SJCRH30 (cell line): ENCODE data around the gene FGGY. TPM values are rescaled to one million over a fixed set of nuclear protein-coding genes. Genes with fewer than 3 reads are reported as not detected.
"Not testable (repeated sequence)": the region's sequence is repeated elsewhere in the genome, so short reads cannot be mapped to it uniquely, and the experiment has no call there.

ENCODE experiments used
- DNase-seq, 2 experiments: peaks; one replicate each; pipeline ENCODE4 v3.0.0-alpha.2; 2015 to 2020
- H3K27ac ChIP-seq: fragments of 250-450 bp; sonication (Bioruptor Pico); 2 replicates; pipeline ENCODE4 v1.5.1; 2020; ENCODE audit warnings: mild to moderate bottlenecking, moderate library complexity
- H3K27me3 ChIP-seq: fragments of 250-450 bp; sonication (Bioruptor Pico); 2 replicates; pipeline ENCODE4 v1.5.1; 2020; ENCODE audit warnings: mild to moderate bottlenecking, moderate library complexity
- H3K36me3 ChIP-seq: fragments of 250-450 bp; sonication (Bioruptor Pico); 2 replicates; pipeline ENCODE4 v1.5.1; 2020; ENCODE audit warnings: mild to moderate bottlenecking, moderate library complexity
- H3K4me1 ChIP-seq: fragments of 250-450 bp; sonication (Bioruptor Pico); 2 replicates; pipeline ENCODE4 v1.5.1; 2020; ENCODE audit warnings: mild to moderate bottlenecking, moderate library complexity
- H3K4me3 ChIP-seq: fragments of 250-450 bp; sonication (Bioruptor Pico); 2 replicates; pipeline ENCODE4 v1.5.1; 2020; ENCODE audit warnings: mild to moderate bottlenecking, moderate library complexity
- H3K9me3 ChIP-seq: fragments of 250-450 bp; sonication (Bioruptor Pico); replicated peaks from 2 replicates; pipeline ENCODE4 v1.5.1; 2020; ENCODE audit warnings: mild to moderate bottlenecking, moderate library complexity
- total RNA-seq: library from RNA; depleted of rRNA; stranded (reverse); fragments of >200 nt; shearing (Covaris generic); gene quantifications from 2 replicates; pipeline ENCODE4 v1.2.3, GENCODE V29; 2014

The FGGY gene
- total RNA-seq, 1 experiment from 2014 or later: 31.8 TPM

DNA sequence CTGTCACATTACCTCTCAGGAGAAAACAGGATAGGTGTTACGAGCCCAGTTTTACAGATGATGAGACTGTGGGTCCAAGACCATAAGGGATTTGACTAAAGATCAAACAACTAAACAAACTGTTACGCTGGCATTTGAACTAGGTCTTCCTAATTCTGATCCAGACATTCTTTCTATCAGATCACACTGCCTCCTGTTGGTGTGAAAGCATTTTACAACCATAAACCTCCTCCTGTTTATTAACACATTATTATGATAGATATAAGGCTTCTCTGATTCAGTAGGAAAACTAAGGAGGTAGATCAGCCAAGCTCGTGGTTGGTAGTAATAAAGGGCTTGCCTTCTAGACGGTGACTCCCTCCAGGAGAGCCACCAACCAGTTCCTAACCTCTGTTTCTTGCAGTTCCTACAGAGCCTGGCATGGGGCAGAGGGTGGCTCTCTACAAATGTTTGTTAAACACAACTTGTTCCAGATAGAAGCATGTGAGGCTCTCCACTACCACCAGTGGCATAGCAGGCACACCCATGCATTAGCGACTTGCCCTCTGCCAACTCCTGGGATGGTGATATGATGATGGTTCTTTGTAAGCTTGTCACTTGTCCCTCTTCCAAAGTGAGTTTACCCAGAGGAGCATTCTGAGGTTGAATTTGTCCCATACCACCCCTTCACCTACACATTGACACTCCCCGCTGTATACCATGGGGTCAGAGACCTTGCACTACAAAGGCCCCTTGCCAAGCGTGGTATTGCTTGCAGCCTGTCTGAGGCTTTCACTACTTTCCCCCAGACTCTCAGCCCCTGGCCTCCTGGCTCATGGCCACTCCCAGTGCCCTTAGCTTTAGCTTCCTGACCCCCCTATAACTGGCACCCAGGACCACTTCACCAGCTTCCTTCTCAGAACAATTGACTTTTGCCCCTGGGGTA, 421.4 kb downstream of the FGGY start:
- peaks cover 3% of the 10 kb centered on the region; the same call in 1 of the 2 replicates for H3K9me3 ChIP-seq
- H3K36me3 ChIP-seq: no peaks in the 10 kb centered on the region
- peak overlapping the region; percentile 38 for H3K27ac ChIP-seq
- peaks cover 50% of the 10 kb centered on the region for H3K4me1 ChIP-seq
- no peak overlapping the region for H3K4me3 ChIP-seq
- peak in 1 of 2 experiments; percentile 54 for DNase-seq
- H3K27me3 ChIP-seq: no peaks in the 10 kb centered on the region

DNA sequence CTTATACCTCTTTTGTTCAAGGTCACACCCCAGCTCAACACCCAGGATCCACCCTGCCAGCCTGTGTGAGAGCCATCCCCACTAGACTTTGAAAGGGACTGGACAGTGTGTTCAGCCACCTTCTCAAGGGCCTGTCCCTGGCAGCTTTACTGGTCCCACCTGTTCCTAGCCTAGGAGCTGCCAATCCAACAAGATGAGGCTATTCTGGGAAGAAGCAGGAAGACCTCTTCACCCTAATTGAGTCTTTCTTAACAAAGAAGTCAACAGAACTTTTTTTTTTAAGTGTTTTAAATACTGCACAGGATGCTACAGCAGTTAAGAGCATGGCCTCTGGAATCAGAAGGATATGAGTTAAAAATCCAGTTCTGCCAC, 422.1 kb downstream of the FGGY start:
- Histone ChIP-seq H3K36me3 (no peaks in the 10 kb centered on the region), H3K27me3 (no peaks in the 10 kb centered on the region), H3K27ac (peak overlapping the region; percentile 38), H3K4me3 (no peak overlapping the region), H3K9me3 (peaks cover 3% of the 10 kb centered on the region; the same call in 1 of the 2 replicates), H3K4me1 (peaks cover 43% of the 10 kb centered on the region)
- DNase-seq: peak; percentile 73 to 88

DNA sequence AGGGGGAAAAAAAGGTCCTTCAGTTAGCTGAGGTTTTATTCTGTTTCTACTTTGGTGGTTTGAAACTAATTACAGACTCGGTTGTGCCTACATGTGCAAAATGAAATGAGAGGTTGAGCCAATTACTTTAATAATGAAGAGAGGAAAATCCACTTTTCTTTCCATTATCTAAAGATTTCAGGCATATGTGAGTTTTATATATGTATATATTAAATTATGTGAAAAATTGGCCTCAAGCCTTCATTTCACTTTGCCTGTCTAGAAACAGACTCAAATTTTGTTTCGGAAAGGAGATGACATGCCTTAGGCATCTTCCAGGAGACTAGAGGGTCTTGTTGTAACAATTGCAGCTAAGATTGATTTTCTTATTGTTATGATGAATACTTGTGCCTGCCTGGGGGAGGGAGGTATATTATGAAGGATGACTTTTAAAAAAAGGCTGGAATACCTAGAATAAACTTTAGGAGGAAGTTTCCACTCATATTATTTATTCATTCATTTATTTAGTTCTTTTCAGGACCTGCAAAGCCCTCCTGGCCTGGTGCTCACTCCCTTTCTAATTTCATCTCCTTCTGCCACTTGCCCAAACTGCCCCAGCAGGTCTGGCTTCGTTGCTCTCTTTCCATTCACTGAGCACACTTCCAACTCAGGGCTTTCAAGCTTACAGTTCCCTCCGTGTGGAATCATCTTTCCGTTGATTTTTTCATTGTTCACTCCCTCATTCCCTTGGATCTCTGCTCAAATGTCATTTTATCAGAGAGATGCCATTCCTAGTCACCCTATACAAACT, 423.6 kb downstream of the FGGY start:
- no peak overlapping the region for H3K27ac ChIP-seq
- peaks cover 28% of the 10 kb centered on the region for H3K4me1 ChIP-seq
- no peak for DNase-seq
- no peak overlapping the region for H3K4me3 ChIP-seq
- H3K27me3 ChIP-seq: no peaks in the 10 kb centered on the region
- H3K36me3 ChIP-seq: no peaks in the 10 kb centered on the region
- H3K9me3 ChIP-seq: peaks cover 3% of the 10 kb centered on the region; the same call in 1 of the 2 replicates

DNA sequence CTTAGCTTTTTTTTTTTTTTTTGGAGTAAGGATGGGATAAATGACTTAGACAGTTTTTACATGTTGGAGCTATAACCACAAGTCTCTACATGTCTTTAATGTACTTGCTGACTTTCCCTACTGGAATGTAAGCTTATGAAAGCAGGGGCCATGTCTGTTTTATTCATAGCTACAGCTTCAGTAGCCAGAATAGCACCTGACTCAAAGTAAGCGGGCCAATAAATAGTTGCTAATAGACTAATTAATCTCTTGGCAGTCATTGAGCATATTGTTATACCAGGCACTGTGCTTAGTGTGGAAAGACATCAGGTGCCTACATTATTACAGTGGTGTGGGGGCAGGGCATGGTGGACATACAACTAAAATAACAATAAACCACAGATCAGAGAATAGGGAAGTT, 433.4 kb downstream of the FGGY start:
- H3K4me3 ChIP-seq: no peak overlapping the region

DNA sequence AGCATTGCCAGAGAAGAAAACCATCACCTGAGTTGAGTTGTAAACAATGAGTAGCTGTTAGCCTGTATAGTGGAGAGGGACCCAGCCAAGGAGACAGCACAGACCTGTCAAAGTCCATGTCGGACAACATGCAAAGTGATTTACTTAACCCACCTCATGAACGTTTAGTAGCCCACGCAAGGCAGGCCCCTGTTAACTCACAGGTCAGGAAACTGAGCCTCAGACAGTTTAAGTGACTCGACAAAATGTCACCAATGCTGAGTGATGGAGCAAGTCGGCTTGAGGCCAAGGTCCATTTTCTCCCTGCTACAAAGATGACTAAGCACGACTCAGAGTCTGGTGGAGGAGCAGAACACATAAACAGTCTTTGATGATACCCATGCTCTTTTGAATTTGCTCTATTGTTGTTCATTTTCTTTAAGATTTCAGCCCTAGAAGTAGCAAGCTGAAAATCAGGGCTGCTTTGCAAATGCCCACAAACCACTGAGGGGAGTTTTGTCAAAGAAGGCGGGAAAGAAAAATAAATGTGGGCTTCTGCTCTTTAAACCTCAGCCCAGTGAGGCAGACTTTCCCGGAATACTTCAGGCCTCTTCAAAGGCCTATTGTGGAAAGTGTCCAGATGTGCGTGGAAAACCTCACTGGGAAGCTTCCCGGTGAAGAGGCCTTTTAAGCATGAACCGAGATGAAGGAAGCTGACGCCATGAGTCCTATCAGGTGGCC, 434.0 kb downstream of the FGGY start:
- DNase-seq: peak; percentile 36 to 67
- H3K27ac ChIP-seq: peak overlapping the region; percentile 51
- no peak overlapping the region for H3K4me3 ChIP-seq

More for the DNA sequence above, 433.4 kb downstream of the FGGY start:
- Histone ChIP-seq H3K27ac (peak overlapping the region; percentile 51; the same call in 1 of the 2 replicates), H3K27me3 (no peaks in the 10 kb centered on the region), H3K9me3 (0 out of 2 replicates have a peak, but pooled peaks cover under 1% of the 10 kb centered on the region), H3K36me3 (no peaks in the 10 kb centered on the region), H3K4me1 (peaks cover 31% of the 10 kb centered on the region)
- DNase-seq: no peak

DNA sequence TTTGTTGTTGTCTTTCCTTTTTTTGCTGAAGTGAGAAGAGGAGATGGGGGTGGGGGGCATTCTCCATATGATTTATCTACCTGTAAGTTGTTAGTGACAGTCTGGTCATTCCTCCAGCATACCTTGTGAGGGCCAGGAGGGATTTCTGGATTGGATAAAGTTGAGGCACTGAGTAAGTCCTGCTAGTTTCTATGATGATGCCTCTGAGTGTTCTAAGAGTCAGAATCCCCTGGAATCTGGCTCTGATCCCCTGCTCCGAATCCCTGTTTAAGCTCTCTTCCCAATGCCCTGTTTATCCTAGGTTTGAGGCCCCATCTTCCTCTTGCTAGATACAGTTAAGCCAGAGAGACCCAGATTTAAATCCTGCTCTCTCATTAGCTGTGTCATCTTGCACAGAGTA, 434.7 kb downstream of the FGGY start:
- Histone ChIP-seq H3K9me3 (peaks cover 10% of the 10 kb centered on the region; the same call in 1 of the 2 replicates), H3K4me3 (no peak overlapping the region), H3K4me1 (peaks cover 31% of the 10 kb centered on the region), H3K36me3 (no peaks in the 10 kb centered on the region), H3K27me3 (no peaks in the 10 kb centered on the region), H3K27ac (peak overlapping the region; percentile 51)
- no peak for DNase-seq

More for the DNA sequence above, 434.0 kb downstream of the FGGY start:
- Histone ChIP-seq H3K27me3 (no peaks in the 10 kb centered on the region), H3K4me1 (peaks cover 31% of the 10 kb centered on the region), H3K36me3 (no peaks in the 10 kb centered on the region), H3K9me3 (0 out of 2 replicates have a peak, but pooled peaks cover 5% of the 10 kb centered on the region)

DNA sequence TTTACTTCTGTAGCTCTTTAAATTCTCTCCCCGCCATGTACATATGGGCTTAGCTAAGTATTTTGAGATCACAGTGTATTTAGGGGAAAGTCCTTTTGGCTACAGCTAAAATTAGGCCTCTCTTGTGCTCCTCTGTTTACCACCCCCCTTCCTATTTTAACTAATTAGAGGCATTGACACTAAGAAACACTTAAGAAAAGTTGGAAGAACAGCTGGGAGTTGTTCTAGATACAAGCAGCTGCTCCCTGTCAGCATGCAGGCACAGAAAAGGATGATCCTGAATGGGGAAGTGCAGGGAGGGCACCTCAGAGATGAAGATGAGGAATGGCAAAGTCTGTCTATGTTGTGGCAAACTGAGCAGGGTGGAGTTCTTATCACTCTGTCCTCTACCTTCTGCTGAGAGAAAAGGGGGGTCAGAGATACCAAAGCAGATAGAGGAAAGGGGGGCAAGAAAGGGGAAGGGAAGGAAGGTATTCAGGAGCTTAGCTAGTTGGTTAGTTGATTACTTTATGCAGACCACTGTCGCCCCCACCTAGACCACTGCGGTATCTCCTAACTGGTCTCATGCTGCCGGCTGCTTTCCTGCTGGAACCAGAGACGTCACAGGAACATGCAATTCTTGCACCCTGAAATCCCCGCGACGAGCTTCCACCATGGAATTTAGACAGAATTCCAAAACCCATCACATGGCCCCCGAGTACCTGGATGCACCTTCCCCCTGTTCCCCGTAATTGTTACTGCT, 435.5 kb downstream of the FGGY start:
- Histone ChIP-seq H3K4me3 (no peak overlapping the region), H3K27ac (peak overlapping the region; percentile 51), H3K27me3 (no peaks in the 10 kb centered on the region), H3K9me3 (peaks cover 15% of the 10 kb centered on the region; the same call in 1 of the 2 replicates), H3K36me3 (no peaks in the 10 kb centered on the region), H3K4me1 (peaks cover 31% of the 10 kb centered on the region)
- peak; percentile 37 to 63 for DNase-seq

DNA sequence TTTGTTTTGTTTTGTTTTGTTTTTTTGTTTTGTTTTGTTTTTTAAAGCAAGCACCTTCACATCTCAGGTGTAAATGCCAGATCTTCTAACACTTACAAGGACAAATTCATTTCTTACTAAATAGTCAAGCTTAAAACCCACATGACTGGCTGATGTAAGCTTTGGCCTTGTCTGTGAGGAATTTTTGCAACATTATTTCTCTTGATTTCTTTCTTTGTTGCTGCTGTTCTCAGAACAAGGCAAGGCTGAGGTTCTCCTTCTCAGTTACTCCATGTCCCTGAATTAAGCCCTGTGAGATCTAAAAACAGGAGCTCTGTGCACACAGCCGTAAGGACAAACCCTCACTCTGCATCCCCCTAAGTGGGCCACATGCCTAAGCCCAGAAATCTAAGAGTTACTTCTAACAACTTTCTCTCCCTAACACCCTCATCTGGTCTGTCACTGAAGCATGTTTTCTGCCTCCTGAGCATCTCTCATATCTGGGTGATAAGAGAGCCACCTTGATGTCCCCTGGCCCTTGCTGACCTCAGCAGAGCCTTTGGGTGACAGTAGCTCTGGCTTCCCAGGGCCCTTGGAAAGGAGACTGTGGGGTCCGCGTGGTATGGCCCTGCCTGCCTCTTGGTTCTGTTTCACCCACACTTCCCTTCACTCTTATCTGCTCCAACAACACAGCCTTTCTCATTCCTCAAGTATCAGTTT, 436.7 kb downstream of the FGGY start:
- Histone ChIP-seq H3K27me3 (no peaks in the 10 kb centered on the region), H3K27ac (no peak overlapping the region), H3K9me3 (peaks cover 15% of the 10 kb centered on the region; the same call in 1 of the 2 replicates), H3K4me3 (no peak overlapping the region), H3K4me1 (peaks cover 42% of the 10 kb centered on the region), H3K36me3 (no peaks in the 10 kb centered on the region)
- DNase-seq: no peak

DNA sequence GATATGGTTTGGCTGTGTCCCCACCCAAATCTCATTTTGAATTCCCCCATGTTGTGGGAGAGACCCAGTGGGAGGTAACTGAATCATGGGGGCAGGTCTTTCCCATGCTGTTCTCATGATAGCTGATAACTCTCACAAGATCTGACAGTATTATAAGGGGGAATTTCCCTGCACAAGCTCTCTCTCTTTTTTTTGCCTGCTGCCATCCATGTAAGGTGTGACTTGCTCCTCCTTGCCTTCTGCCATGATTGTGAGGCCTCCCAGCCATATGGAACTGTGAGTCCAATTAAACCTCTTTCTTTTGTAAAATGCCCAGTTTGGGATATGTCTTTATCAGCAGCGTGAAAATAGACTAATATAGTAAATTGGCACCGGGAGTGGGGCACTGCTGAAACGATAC, 439.0 kb downstream of the FGGY start:
- not testable (repeated sequence) for H3K27me3 ChIP-seq, H3K36me3 ChIP-seq, H3K4me3 ChIP-seq, H3K27ac ChIP-seq, DNase-seq
- Histone ChIP-seq H3K9me3 (peaks cover 15% of the 10 kb centered on the region; the same call in 1 of the 2 replicates), H3K4me1 (peaks cover 43% of the 10 kb centered on the region)

DNA sequence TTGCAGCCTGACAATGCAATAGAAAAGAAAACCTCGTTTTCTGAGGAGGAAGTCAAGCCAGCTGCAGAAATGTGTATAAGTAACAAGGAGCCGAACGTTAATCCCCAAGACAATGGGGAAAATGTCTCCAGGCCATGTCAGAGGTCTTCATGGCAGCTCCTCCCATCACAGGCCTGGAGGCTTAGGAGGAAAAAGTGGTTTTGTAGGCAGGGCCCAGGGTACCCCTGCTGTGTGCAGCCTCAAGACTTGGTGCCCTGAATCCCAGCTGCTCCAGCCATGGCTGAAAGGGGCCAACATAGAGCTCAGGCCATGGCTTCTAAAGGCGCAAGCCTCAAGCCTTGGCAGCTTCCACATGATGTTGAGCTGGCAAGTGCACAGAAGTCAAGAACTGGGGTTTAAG, 439.9 kb downstream of the FGGY start:
- peaks cover 34% of the 10 kb centered on the region for H3K4me1 ChIP-seq
- no peak for DNase-seq
- H3K36me3 ChIP-seq: no peaks in the 10 kb centered on the region
- H3K9me3 ChIP-seq: peaks cover 15% of the 10 kb centered on the region; the same call in 1 of the 2 replicates
- H3K27ac ChIP-seq: no peak overlapping the region
- H3K4me3 ChIP-seq: no peak overlapping the region
- H3K27me3 ChIP-seq: no peaks in the 10 kb centered on the region

DNA sequence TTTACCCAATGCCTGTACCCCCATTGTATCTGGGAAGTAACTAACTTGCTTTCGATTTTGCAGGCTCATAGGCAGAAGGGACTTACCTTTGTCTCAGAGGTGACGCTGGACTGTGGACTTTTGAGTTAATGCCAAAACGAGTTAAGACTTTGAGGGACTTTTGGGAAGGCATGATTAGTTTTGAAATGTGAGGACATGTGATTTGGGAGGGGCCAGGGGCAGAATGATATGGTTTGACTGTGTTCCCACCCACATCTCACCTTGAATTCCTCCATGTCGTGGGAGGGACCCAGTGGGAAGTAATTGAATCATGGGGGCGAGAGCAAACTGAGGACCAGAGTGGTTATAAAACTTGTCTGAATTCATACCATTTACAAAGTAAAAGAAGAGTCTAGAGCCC, 440.7 kb downstream of the FGGY start:
- Histone ChIP-seq H3K27me3 (no peaks in the 10 kb centered on the region), H3K4me3 (no peak overlapping the region), H3K9me3 (peaks cover 15% of the 10 kb centered on the region; the same call in 1 of the 2 replicates), H3K36me3 (no peaks in the 10 kb centered on the region), H3K4me1 (peaks cover 26% of the 10 kb centered on the region), H3K27ac (no peak overlapping the region)
- DNase-seq: no peak

DNA sequence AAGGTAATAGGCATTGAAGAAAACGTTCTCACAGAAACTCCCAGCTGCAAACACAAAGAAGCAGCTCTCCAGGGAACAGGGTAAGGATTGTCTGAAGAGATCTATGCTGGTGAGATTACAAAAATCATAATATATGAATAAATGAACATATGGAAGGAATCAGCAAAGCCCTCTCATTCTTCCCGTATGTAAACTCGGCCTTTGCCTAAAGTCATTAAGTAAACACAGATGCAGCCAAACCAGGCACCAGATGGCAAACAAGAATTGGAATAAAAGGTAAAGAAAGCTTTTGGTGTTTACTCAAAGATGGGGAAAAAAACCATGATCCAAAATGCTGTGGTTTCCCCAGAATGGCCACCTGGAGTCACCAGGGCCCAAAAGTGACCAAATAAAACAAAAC, 441.3 kb downstream of the FGGY start:
- peak overlapping the region; percentile 37; the same call in 1 of the 2 replicates for H3K27ac ChIP-seq
- peaks cover 24% of the 10 kb centered on the region for H3K4me1 ChIP-seq
- peaks cover 15% of the 10 kb centered on the region; the same call in 1 of the 2 replicates for H3K9me3 ChIP-seq
- no peak overlapping the region for H3K4me3 ChIP-seq
- no peak for DNase-seq
- H3K27me3 ChIP-seq: no peaks in the 10 kb centered on the region
- no peaks in the 10 kb centered on the region for H3K36me3 ChIP-seq

DNA sequence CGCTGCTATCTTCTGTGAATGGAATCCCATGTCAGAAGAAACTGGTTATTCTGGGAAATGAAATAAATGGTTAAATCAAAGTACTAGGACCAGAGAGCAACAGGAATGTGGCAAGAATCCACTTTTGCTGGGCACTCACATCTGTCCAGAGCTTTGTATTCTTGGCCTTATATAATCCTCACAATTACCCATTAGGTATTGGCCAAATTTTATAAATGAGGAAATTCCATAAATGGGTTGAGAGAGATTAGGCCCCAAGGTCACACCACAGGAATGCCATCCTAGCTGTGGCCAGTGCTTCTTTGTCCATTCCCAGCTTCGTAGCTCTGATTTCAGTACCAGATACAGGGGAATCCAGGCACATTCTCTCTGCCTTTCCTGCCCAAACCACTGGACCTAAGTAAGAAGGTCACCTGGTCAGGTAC, 441.7 kb downstream of the FGGY start:
- no peak for DNase-seq

More for the DNA sequence above, 441.7 kb downstream of the FGGY start:
- H3K27me3 ChIP-seq: no peaks in the 10 kb centered on the region
- H3K27ac ChIP-seq: peak overlapping the region; percentile 37
- H3K36me3 ChIP-seq: no peaks in the 10 kb centered on the region
- no peak overlapping the region for H3K4me3 ChIP-seq
- H3K4me1 ChIP-seq: peaks cover 23% of the 10 kb centered on the region
- peaks cover 15% of the 10 kb centered on the region; the same call in 1 of the 2 replicates for H3K9me3 ChIP-seq
